ENCODE data around the gene COX10.

- TF ChIP-seq CTCF (IDR thresholded peaks at IDR 0.05): no peak
- no peak for TF ChIP-seq POLR2A (IDR thresholded peaks at IDR 0.05)
Measured at GRCh38 chr17:14149751-14150150, 80.4 kb downstream of the COX10 start.
